Measurements from ENCODE around the gene ACVR1.
"Not testable (repeated sequence)": the region's sequence is repeated elsewhere in the genome, so short reads cannot be mapped to it uniquely, and the experiment has no call there.

Gene ACVR1

GRCh38 chr2:157887946-157888345, 11.8 kb upstream of the ACVR1 start:
- no peak for TF ChIP-seq CTCF (conservative IDR thresholded peaks at IDR 0.05; ENCODE audit: control insufficient read depth, insufficient read depth, low read depth, low read length)
- H3K4me3 ChIP-seq (ENCODE audit: control insufficient read depth, low read depth, low read length) = no peak overlapping the region
- DNase-seq (ENCODE audit: low read depth) = peak; percentile 67

GRCh38 chr2:157884533-157884932, 8.4 kb upstream of the ACVR1 start:
- not testable (repeated sequence) for H3K4me3 ChIP-seq (ENCODE audit: control insufficient read depth, low read depth, low read length); DNase-seq (ENCODE audit: low read depth)

- no peak for TF ChIP-seq CTCF (conservative IDR thresholded peaks at IDR 0.05; ENCODE audit: control insufficient read depth, insufficient read depth, low read depth, low read length)
- no peak overlapping the region for H3K4me3 ChIP-seq (ENCODE audit: control insufficient read depth, low read depth, low read length)
- no peak for DNase-seq (ENCODE audit: low read depth)
Observed at GRCh38 chr2:157880927-157881326, 4.8 kb upstream of the ACVR1 start.

GRCh38 chr2:157877761-157878400, 1.8 kb upstream of the ACVR1 start:
- no peak for DNase-seq (ENCODE audit: low read depth)
- TF ChIP-seq CTCF (conservative IDR thresholded peaks at IDR 0.05; ENCODE audit: control insufficient read depth, insufficient read depth, low read depth, low read length) = no peak
- no peak overlapping the region for H3K4me3 ChIP-seq (ENCODE audit: control insufficient read depth, low read depth, low read length)

GRCh38 chr2:157876786-157877138, 632 bp upstream of the ACVR1 start:
- no peak for DNase-seq (ENCODE audit: low read depth)
- H3K4me3 ChIP-seq (ENCODE audit: control insufficient read depth, low read depth, low read length) = peak overlapping the region; percentile 55
- no peak for TF ChIP-seq CTCF (conservative IDR thresholded peaks at IDR 0.05; ENCODE audit: control insufficient read depth, insufficient read depth, low read depth, low read length)

GRCh38 chr2:157875641-157876065, 477 bp downstream of the ACVR1 start:
- TF ChIP-seq CTCF (conservative IDR thresholded peaks at IDR 0.05; ENCODE audit: control insufficient read depth, insufficient read depth, low read depth, low read length) = no peak
- no peak for DNase-seq (ENCODE audit: low read depth)
- peak overlapping the region; percentile 75 for H3K4me3 ChIP-seq (ENCODE audit: control insufficient read depth, low read depth, low read length)

GRCh38 chr2:157874997-157875640, 1.0 kb downstream of the ACVR1 start:
- peak overlapping the region; percentile 75 for H3K4me3 ChIP-seq (ENCODE audit: control insufficient read depth, low read depth, low read length)
- TF ChIP-seq CTCF (conservative IDR thresholded peaks at IDR 0.05; ENCODE audit: control insufficient read depth, insufficient read depth, low read depth, low read length) = no peak
- DNase-seq (ENCODE audit: low read depth) = peak; percentile 95

All from fibroblast of mammary gland (primary cell).